Keratinocyte (primary cell): ENCODE results near the gene PTS. TPM values are rescaled to one million over a fixed set of nuclear protein-coding genes. Genes with fewer than 3 reads are reported as not detected.

Experiments used
- DNase-seq: peaks from one replicate; pipeline ENCODE4 v3.0.0-alpha.2; 2011; ENCODE audit warnings: low read depth, missing footprints, low spot score
- FAIRE-seq: peaks from 2 replicates; lab custom pipeline; 2011; peaks lifted over from hg19 to GRCh38; lab: Jason Lieb, UNC
- H2AFZ ChIP-seq: 2 replicates; pipeline ENCODE4 v1.6.0; 2012; ENCODE audit warnings: low read length, control low read depth, inconsistent platforms; ENCODE audit not compliant: control insufficient read depth
- H3K27ac ChIP-seq: 2 replicates; pipeline ENCODE4 v1.5.1; 2011; ENCODE audit warnings: low read length; ENCODE audit not compliant: control insufficient read depth, insufficient read depth
- H3K27me3 ChIP-seq: 3 replicates; pipeline ENCODE4 v1.6.0; 2011; ENCODE audit warnings: low read length; ENCODE audit not compliant: control insufficient read depth, insufficient read depth; ENCODE audit errors: extremely low read depth
- H3K36me3 ChIP-seq, 2 experiments: 2 replicates in 1 of 2; 3 replicates in 1 of 2; pipeline ENCODE4 v1.5.1; 2011; ENCODE audit warnings: low read length in 2 of 2, mild to moderate bottlenecking in 1 of 2; ENCODE audit not compliant: control insufficient read depth in 2 of 2, insufficient read depth in 2 of 2; ENCODE audit errors: extremely low read depth in 1 of 2
- H3K4me1 ChIP-seq: 3 replicates; pipeline ENCODE4 v1.5.1; 2011; ENCODE audit warnings: low read length; ENCODE audit not compliant: control insufficient read depth, insufficient read depth; ENCODE audit errors: extremely low read depth
- H3K4me2 ChIP-seq: 3 replicates; pipeline ENCODE4 v1.6.0; 2011; ENCODE audit warnings: low read depth, low read length; ENCODE audit not compliant: control insufficient read depth, insufficient read depth; ENCODE audit errors: extremely low read depth
- H3K4me3 ChIP-seq, 3 experiments: fragments of 200-600 bp in 1 of 3; sonication (generic) in 1 of 3; 2 replicates in 2 of 3; 3 replicates in 1 of 3; pipeline ENCODE4 v1.5.1; 2011 to 2016; ENCODE audit warnings: low read length in 3 of 3, mild to moderate bottlenecking in 3 of 3, control low read depth in 2 of 3, inconsistent platforms in 1 of 3, low read depth in 1 of 3, mixed read lengths in 1 of 3, mixed run types in 1 of 3, moderate library complexity in 1 of 3; ENCODE audit not compliant: control insufficient read depth in 2 of 3, insufficient read depth in 2 of 3; ENCODE audit errors: extremely low read depth in 1 of 3
- H3K79me2 ChIP-seq: 2 replicates; pipeline ENCODE4 v1.6.0; 2012; ENCODE audit warnings: low read length; ENCODE audit not compliant: control insufficient read depth, insufficient read depth
- H3K9ac ChIP-seq: 3 replicates; pipeline ENCODE4 v1.6.0; 2011; ENCODE audit warnings: low read length; ENCODE audit not compliant: control insufficient read depth, insufficient read depth; ENCODE audit errors: extremely low read depth
- H3K9me1 ChIP-seq: 3 replicates; pipeline ENCODE4 v1.6.0; 2011; ENCODE audit warnings: low read length; ENCODE audit not compliant: control insufficient read depth, insufficient read depth; ENCODE audit errors: extremely low read depth
- H3K9me3 ChIP-seq: 2 replicates; pipeline ENCODE4 v1.5.1; 2012; ENCODE audit warnings: low read depth, low read length; ENCODE audit not compliant: control insufficient read depth
- H4K20me1 ChIP-seq: 3 replicates; pipeline ENCODE4 v1.6.0; 2011; ENCODE audit warnings: low read length; ENCODE audit not compliant: control insufficient read depth, insufficient read depth; ENCODE audit errors: extremely low read depth
- CTCF ChIP-seq, 3 experiments: IDR thresholded peaks in 1 of 3; conservative IDR thresholded peaks in 1 of 3; optimal IDR thresholded peaks in 1 of 3; 2 replicates in 2 of 3; 3 replicates in 1 of 3; pipeline versions ENCODE3 to v1.5.1; 2011; ENCODE audit warnings: low read length in 3 of 3, mild to moderate bottlenecking in 3 of 3, moderate library complexity in 2 of 3, control low read depth in 1 of 3, inconsistent platforms in 1 of 3; ENCODE audit not compliant: insufficient read depth in 2 of 3; ENCODE audit errors: extremely low read depth in 1 of 3
- EZH2 ChIP-seq: IDR thresholded peaks from one replicate; pipeline ENCODE4 v1.6.1; 2012; ENCODE audit warnings: inconsistent platforms, mild to moderate bottlenecking, low read length, moderate library complexity
- dilution Hi-C: fragments of 300-500 bp; cut with MboI; formaldehyde crosslinking; loops from one replicate; pipeline ENCODE4 v1.7.0; 2020; ENCODE audit warnings: low sequenced_read_pairs; ENCODE audit not compliant: extremely low pct_ligation_motif_present
- polyA plus RNA-seq, 5 experiments: library from polyadenylated mRNA; depleted of rRNA in 3 of 5; stranded (reverse) in 3 of 5; stranded (forward) in 1 of 5; unstranded in 1 of 5; fragments of >200 nt; gene quantifications; 1 replicate in 1 of 5; 2 replicates in 3 of 5; 3 replicates in 1 of 5; pipeline versions ENCODE4 v1.2.1 to v1.2.3, GENCODE V29; 2011 to 2012; ENCODE audit warnings: missing spikeins in 2 of 5, low read depth in 1 of 5, low replicate concordance in 1 of 5

PTS gene
- polyA plus RNA-seq, 1 donor (not counting 4 experiments of a cell fraction or from before 2014, with no cell fraction given): 72.5 TPM

DNA sequence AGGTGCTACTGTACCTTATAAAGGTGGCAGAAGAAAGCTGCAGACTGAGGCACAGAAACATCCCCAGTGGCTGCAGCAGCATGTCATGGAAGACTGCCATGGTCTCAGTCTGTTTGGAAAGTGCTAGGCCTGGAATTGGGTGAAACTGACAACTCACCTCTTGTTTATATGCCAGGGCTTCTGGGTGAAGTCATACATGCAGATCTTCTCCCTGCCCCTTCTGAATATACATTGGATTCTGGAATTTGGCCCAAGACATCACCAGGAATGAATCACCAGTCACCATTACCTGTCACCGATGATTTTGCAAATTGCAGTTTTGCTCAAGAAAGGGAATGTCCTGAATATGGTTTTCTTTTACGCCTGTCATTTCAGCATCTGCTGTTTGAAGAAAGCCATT is 34.3 kb downstream of the PTS start, which contains the start of gene PLET1:
TSS of gene PLET1 (minus strand) at position 371 of the 400 bp plus-strand sequence. CDS start at position 100, 271 bp downstream.
- H3K9me1 ChIP-seq: no peaks in the 10 kb centered on the region
- dilution Hi-C loops: no loop called here
- H3K4me3 ChIP-seq: no peak within 1 kb of the TSS
- no peaks in the 10 kb centered on the region for H3K9me3 ChIP-seq
- H3K4me1 ChIP-seq: no peaks in the 10 kb centered on the region
- FAIRE-seq (no peak), DNase-seq (no peak)
- TF ChIP-seq EZH2 (no peak), CTCF (optimal IDR thresholded peaks at IDR 0.05 in 1 of 3, IDR thresholded peaks at IDR 0.05 in 1 of 3, conservative IDR thresholded peaks at IDR 0.05 in 1 of 3; ENCODE audit: extremely low read depth in 1 of 3, insufficient read depth in 2 of 3, low read length in 3 of 3) (no peak)
- H3K4me2 ChIP-seq: no peak within 1 kb of the TSS
- H3K36me3 ChIP-seq: no peaks in the 10 kb centered on the region
- no peaks in the 10 kb centered on the region for H3K27me3 ChIP-seq
- no peaks in the 10 kb centered on the region for H3K79me2 ChIP-seq
- no peak within 1 kb of the TSS for H3K9ac ChIP-seq
- no peak within 1 kb of the TSS for H3K27ac ChIP-seq
- H4K20me1 ChIP-seq: no peaks in the 10 kb centered on the region
- H2AFZ ChIP-seq: no peak within 1 kb of the TSS

DNA sequence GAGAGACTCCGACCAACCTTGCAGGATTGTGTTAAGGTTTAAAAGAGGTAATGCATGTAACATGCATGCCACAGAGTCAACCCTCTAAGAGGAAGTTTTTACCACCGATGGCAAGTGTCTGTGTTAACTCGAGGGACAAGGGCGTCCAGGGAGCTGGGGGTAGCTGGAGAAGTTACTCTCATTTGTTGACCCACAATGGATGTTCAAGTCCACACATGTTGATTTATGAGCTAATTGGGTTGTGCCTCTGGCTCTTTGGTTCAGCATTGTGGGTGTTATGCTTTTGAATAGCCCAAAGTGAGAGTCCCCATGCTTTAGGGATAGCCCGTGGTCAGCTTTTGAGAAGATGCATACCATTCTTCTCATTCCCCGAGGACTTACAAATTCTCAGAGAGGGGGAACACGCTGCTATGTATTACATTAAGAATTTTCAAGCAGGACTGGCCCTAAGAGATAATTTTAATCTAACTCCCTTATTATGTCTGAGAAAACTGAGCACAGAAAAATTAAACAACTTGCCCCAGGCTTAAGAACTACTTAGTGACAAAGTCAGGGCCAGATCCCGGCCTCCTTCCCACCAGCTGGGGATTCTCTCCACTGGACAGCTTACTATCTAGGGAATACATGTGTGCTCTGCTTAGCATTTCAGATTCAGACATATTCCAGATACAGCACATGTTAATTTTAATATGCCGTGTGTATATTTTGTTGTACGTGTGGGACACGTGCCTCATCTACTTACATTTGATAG is 39.6 kb downstream of the PTS start:
- Histone ChIP-seq H4K20me1 (no peaks in the 10 kb centered on the region), H3K4me2 (no peak overlapping the region), H3K4me1 (no peaks in the 10 kb centered on the region), H3K27me3 (no peaks in the 10 kb centered on the region), H3K9me3 (no peaks in the 10 kb centered on the region), H3K36me3 (no peaks in the 10 kb centered on the region), H3K9ac (no peak overlapping the region), H3K27ac (no peak overlapping the region), H2AFZ (no peak overlapping the region), H3K9me1 (no peaks in the 10 kb centered on the region), H3K79me2 (no peaks in the 10 kb centered on the region), H3K4me3 (no peak overlapping the region)
- no peak for DNase-seq
- dilution Hi-C loops: no loop called here
- FAIRE-seq: no peak
- no peak for TF ChIP-seq CTCF (optimal IDR thresholded peaks at IDR 0.05 in 1 of 3, IDR thresholded peaks at IDR 0.05 in 1 of 3, conservative IDR thresholded peaks at IDR 0.05 in 1 of 3; ENCODE audit: extremely low read depth in 1 of 3, insufficient read depth in 2 of 3, low read length in 3 of 3)
- no peak for TF ChIP-seq EZH2
